Kidney (tissue), 14 donors: ENCODE results near the gene PAPOLB. TPM values are rescaled to one million over a fixed set of nuclear protein-coding genes. Genes with fewer than 3 reads are reported as not detected.
A peak's percentile ranks its signal among the peaks of the same experiment; 100 is the strongest.

Experiments
- DNase-seq, 5 donors: peaks; one replicate each; pipeline ENCODE4 v3.0.0-alpha.2; 2013 to 2020
- FAIRE-seq: peaks from 2 replicates; lab custom pipeline; 2012; peaks lifted over from hg19 to GRCh38; lab: Jason Lieb, UNC
- H3K27ac ChIP-seq, 2 donors: one replicate each; pipeline ENCODE4 v1.7.0; 2013; ENCODE audit warnings: low read depth in 2 of 2, low read length in 2 of 2, inconsistent platforms in 1 of 2
- H3K27me3 ChIP-seq: one replicate; pipeline ENCODE4 v1.7.1; 2013; ENCODE audit warnings: low read length, inconsistent platforms; ENCODE audit not compliant: control insufficient read depth, insufficient read depth
- H3K36me3 ChIP-seq, 3 donors: one replicate each; pipeline versions ENCODE4 v1.7.0 to v1.7.1; 2013; ENCODE audit warnings: low read length in 3 of 3, control low read depth in 1 of 3, inconsistent platforms in 1 of 3; ENCODE audit not compliant: insufficient read depth in 3 of 3, control insufficient read depth in 2 of 3
- H3K4me1 ChIP-seq, 3 donors: one replicate each; pipeline versions ENCODE4 v1.7.0 to v1.7.1; 2013; ENCODE audit warnings: low read length in 3 of 3, inconsistent platforms in 1 of 3, low read depth in 1 of 3; ENCODE audit not compliant: control insufficient read depth in 2 of 3, insufficient read depth in 2 of 3
- H3K4me3 ChIP-seq, 3 donors: one replicate each; pipeline versions ENCODE4 v1.7.0 to v1.8.1; 2013; ENCODE audit warnings: low read length in 3 of 3, control low read depth in 1 of 3, inconsistent platforms in 1 of 3
- H3K9ac ChIP-seq, 3 donors: one replicate each; pipeline versions ENCODE4 v1.7.0 to v1.7.1; 2013; ENCODE audit warnings: low read length in 3 of 3, control low read depth in 1 of 3, inconsistent platforms in 1 of 3
- H3K9me3 ChIP-seq, 3 donors: one replicate each; pipeline versions ENCODE4 v1.7.0 to v1.7.1; 2013; ENCODE audit warnings: low read length in 3 of 3, control low read depth in 1 of 3, inconsistent platforms in 1 of 3; ENCODE audit not compliant: control insufficient read depth in 2 of 3, insufficient read depth in 1 of 3
- CTCF ChIP-seq: IDR thresholded peaks from 3 replicates; pipeline ENCODE4 v1.5.1; 2012; ENCODE audit warnings: mild to moderate bottlenecking, moderate library complexity, borderline replicate concordance; ENCODE audit not compliant: insufficient read depth; ENCODE audit errors: extremely low read depth
- intact Hi-C: fragments of 100-400 bp; cut with DNase I; formaldehyde crosslinking; loops from one replicate; pipeline ENCODE4 v1.11.1; 2022
- polyA plus RNA-seq: library from polyadenylated mRNA; stranded (reverse); fragments of 350-450 nt; fragmentation: Illumina TruSeq; extraction: RNeasy Lipid Tissue Mini Kit (QIAGEN cat#74804); gene quantifications from one replicate; pipeline ENCODE4 v1.2.3, GENCODE V29; 2014; ENCODE audit warnings: low read depth, low replicate concordance; ENCODE audit not compliant: insufficient read depth
- total RNA-seq: library from RNA; stranded (reverse); fragmentation: NEBNext Ultra II Directional; extraction: Animal tissue kit (Norgen Biotek cat#: 25700); gene quantifications from one replicate; pipeline ENCODE4 v1.2.1, GENCODE V29; 2021
- donor health status: control.
- donor health status: control.
- donor health status: control.
- donor health status: control.
- donor health status: control.
- donor health status: DM: yes; HTN: yes; CAD: no.
- donor health status: Normal renal cell carcinoma (clear cell type).

The PAPOLB gene
- total and polyA plus RNA-seq, 2 donors from 2014 or later: 0.06 TPM; not detected in 1

DNA sequence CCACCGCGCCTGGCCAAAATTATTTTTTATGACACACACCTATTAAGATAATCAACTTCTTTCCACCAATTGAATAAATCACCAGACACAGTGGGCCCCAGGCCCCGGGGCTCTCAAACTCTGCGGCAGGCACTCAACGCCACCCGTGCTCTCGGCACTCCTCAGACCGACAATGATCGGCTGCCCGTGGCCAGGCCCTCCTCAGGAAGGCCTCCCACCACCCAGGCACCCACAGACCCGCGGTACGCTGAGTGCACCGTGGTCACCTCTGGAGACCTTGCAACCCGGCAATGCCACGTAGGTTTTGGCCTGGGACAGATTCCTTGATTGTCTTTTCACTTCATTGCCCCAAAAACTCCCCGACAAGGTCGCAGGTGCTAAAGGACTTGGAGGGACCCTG is 14.8 kb upstream of the PAPOLB start:
- Histone ChIP-seq H3K9me3 (no peaks in the 10 kb centered on the region), H3K36me3 (no peaks in the 10 kb centered on the region), H3K27ac (no peak overlapping the region), H3K9ac (no peak overlapping the region), H3K4me1 (no peaks in the 10 kb centered on the region), H3K27me3 (no peaks in the 10 kb centered on the region), H3K4me3 (no peak overlapping the region)
- no peak for DNase-seq
- FAIRE-seq: no peak
- intact Hi-C loops: no loop called here
- no peak for TF ChIP-seq CTCF

GRCh38 chr7:4875391-4875790 is 13.6 kb upstream of the PAPOLB start:
- TF ChIP-seq CTCF: no peak
- no peak overlapping the region for H3K27ac ChIP-seq

DNA sequence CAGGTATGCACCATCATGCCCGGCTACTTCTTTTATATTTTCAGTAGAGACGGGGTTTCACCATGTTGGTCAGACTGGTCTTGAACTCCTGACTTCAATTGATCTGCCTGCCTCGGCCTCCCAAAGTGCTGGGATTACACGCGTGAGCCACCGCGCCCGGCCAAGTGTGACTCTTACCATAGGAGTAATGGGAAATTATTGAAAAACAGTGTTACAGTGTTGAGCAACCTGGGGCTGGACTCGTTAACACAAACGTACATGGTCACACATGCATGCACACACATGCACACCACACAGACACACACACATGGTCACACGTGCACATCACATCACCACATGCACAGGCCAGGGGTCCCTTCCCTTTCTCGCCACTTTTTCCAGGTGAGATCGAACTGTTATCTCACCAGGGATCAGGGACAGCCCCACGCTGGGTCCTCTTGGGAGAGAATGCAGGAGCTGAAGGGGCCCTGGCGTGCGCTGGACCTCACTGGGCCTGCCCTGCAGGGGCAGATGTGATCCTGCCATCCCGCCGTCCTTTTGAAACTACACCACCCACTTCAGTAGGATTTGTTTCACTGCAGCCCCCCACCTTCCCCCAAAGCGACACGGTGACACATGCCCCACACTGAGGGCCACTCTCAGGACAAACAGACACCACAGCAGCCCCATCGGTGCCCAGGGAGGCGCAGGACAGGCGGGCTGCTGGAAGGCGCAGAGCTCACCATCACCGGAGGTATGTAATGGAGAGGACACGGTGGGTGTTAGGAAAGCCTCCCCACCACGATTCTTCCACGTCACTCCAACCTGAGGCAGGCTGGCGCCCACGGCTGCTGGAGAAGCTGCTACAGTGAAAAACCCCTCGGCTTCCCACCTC is 11.5 kb upstream of the PAPOLB start:
- no peak overlapping the region for H3K27ac ChIP-seq
- DNase-seq: no peak
- H3K36me3 ChIP-seq: no peaks in the 10 kb centered on the region
- peaks cover 0 to 2% (median 0%) of the 10 kb centered on the region in 3 donors for H3K9me3 ChIP-seq
- no peak overlapping the region for H3K4me3 ChIP-seq
- H3K27me3 ChIP-seq: no peaks in the 10 kb centered on the region
- H3K4me1 ChIP-seq: no peaks in the 10 kb centered on the region
- intact Hi-C loops: no loop called here
- H3K9ac ChIP-seq: no peak overlapping the region
- TF ChIP-seq CTCF: no peak
- no peak for FAIRE-seq

More at GRCh38 chr7:4875391-4875790, 13.6 kb upstream of the PAPOLB start:
- Histone ChIP-seq H3K9me3 (no peaks in the 10 kb centered on the region), H3K36me3 (no peaks in the 10 kb centered on the region), H3K4me3 (no peak overlapping the region), H3K9ac (no peak overlapping the region), H3K4me1 (no peaks in the 10 kb centered on the region), H3K27me3 (no peaks in the 10 kb centered on the region)
- no peak for FAIRE-seq
- intact Hi-C loops: no loop called here
- DNase-seq: peak in 1 of 5 donors; percentile 27
